Middle frontal gyrus (tissue), 1 donor: Measurements from ENCODE around the gene SUZ12.
"Not testable (repeated sequence)": the region's sequence is repeated elsewhere in the genome, so short reads cannot be mapped to it uniquely, and the experiment has no call there.

Source experiments
- DNase-seq: peaks from one replicate; pipeline ENCODE4 v3.0.0-alpha.2; 2015; ENCODE audit warnings: low spot score; ENCODE audit errors: extremely low spot score

The SUZ12 gene

GRCh38 chr17:32040246-32040645, 103.4 kb downstream of the SUZ12 start:
- not testable (repeated sequence) for DNase-seq

GRCh38 chr17:32041306-32041875, 104.6 kb downstream of the SUZ12 start:
- DNase-seq, result not testable (repeated sequence)

GRCh38 chr17:32042266-32042665, 105.5 kb downstream of the SUZ12 start:
- not testable (repeated sequence) for DNase-seq

GRCh38 chr17:32045611-32046010, 108.8 kb downstream of the SUZ12 start:
- not testable (repeated sequence) for DNase-seq

GRCh38 chr17:32047663-32048062, 110.9 kb downstream of the SUZ12 start:
- DNase-seq, result not testable (repeated sequence)
